ENCODE results near the gene CCDC134. TPM values are rescaled to one million over a fixed set of nuclear protein-coding genes. Genes with fewer than 3 reads are reported as not detected.

CCDC134 gene
- polyA plus RNA-seq, 1 donor from 2014 or later, result 2.2 TPM

- TF ChIP-seq POLR2AphosphoS5 (IDR thresholded peaks at IDR 0.05) (peak; percentile 85), RAD21 (conservative IDR thresholded peaks at IDR 0.05) (peak; percentile 20), EP300 (conservative IDR thresholded peaks at IDR 0.05; ENCODE audit: poor library complexity, severe bottlenecking) (peak; percentile 96), EZH2 (IDR thresholded peaks at IDR 0.05; ENCODE audit: borderline replicate concordance, insufficient read depth, low read length, poor library complexity, severe bottlenecking) (no peak), TAF1 (IDR thresholded peaks at IDR 0.05; ENCODE audit: low read depth) (peak; percentile 74), MXI1 (conservative IDR thresholded peaks at IDR 0.05; ENCODE audit: poor library complexity, severe bottlenecking) (no peak), REST (IDR thresholded peaks at IDR 0.05; ENCODE audit: borderline replicate concordance) (peak; percentile 53), SMC3 (conservative IDR thresholded peaks at IDR 0.05; ENCODE audit: poor library complexity) (peak; percentile 27)
- TF ChIP-seq, protein P1, sequence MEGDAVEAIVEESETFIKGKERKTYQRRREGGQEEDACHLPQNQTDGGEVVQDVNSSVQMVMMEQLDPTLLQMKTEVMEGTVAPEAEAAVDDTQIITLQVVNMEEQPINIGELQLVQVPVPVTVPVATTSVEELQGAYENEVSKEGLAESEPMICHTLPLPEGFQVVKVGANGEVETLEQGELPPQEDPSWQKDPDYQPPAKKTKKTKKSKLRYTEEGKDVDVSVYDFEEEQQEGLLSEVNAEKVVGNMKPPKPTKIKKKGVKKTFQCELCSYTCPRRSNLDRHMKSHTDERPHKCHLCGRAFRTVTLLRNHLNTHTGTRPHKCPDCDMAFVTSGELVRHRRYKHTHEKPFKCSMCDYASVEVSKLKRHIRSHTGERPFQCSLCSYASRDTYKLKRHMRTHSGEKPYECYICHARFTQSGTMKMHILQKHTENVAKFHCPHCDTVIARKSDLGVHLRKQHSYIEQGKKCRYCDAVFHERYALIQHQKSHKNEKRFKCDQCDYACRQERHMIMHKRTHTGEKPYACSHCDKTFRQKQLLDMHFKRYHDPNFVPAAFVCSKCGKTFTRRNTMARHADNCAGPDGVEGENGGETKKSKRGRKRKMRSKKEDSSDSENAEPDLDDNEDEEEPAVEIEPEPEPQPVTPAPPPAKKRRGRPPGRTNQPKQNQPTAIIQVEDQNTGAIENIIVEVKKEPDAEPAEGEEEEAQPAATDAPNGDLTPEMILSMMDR (IDR thresholded peaks at IDR 0.05; ENCODE audit: poor library complexity, severe bottlenecking), result no peak
Observed at GRCh38 chr22:41832553-41833368, 32.3 kb downstream of the CCDC134 start, which contains the start of gene SREBF2. TSS of gene SREBF2 (plus strand) at chr22:41833105. CDS start at chr22:41833271, 166 bp downstream.

DNA sequence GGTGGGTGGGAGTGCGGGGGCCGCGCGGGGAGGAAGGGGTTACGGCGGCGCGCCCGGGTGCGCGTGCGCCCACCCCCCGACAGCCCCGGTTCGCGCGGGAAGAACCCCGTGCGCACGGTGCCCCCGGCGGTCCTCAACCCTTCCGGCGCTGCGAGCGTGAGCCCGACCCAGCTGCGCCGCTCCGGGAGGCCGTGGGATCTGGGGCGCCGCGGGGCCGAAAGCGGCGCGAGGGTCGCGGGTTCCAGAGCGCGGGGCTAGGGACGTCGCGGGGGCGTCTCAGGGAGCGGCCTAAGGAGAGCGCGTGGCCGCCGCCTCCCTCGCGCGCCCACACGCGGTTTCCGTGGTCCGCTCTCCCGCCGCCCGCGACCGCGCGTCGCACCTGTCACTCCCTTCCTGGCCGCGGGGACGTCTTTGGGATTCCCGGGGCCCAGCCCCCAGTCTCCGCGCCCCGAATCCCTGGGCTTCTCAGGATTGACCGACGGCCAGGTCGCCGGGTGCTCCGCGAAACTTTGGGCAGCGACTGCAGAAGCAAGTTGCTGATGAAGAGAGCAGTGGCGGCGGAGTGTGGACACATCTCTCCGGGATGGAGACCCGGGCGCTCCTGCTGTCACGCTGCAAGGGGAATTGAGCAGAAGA lies 33.0 kb downstream of the CCDC134 start:
- Histone ChIP-seq H3K9me3 (ENCODE audit: low read length) (no peaks in the 10 kb centered on the region), H3K27ac (ENCODE audit: low read length) (peak overlapping the region; percentile 99), H3K9me2 (ENCODE audit: insufficient read depth, low read length) (no peaks in the 10 kb centered on the region), H3K27me3 (ENCODE audit: insufficient read depth, low read depth, low read length) (no peaks in the 10 kb centered on the region), H3F3A (ENCODE audit: insufficient read depth, low read length, poor library complexity, severe bottlenecking) (peaks cover 5% of the 10 kb centered on the region), H3K79me2 (replicated peaks; ENCODE audit: insufficient read depth, low read length) (peaks cover 51% of the 10 kb centered on the region), H3K9ac (ENCODE audit: low read length) (peak overlapping the region; percentile 98), H3K36me3 (ENCODE audit: insufficient read depth, low read length) (peaks cover 7% of the 10 kb centered on the region), H2AFZ (ENCODE audit: low read depth, low read length) (peak overlapping the region; percentile 4), H3K4me3 (ENCODE audit: low read length) (peak overlapping the region; percentile 98), H3K4me2 (ENCODE audit: low read length) (peak overlapping the region; percentile 99), H4K20me1 (ENCODE audit: insufficient read depth) (no peaks in the 10 kb centered on the region)
- TF ChIP-seq MXI1 (conservative IDR thresholded peaks at IDR 0.05; ENCODE audit: poor library complexity, severe bottlenecking), result peak; percentile 72
- TF ChIP-seq, protein P1 (IDR thresholded peaks at IDR 0.05; ENCODE audit: poor library complexity, severe bottlenecking), result no peak
- no peak for TF ChIP-seq SMC3 (conservative IDR thresholded peaks at IDR 0.05; ENCODE audit: poor library complexity)
- peak; percentile 57 for TF ChIP-seq POLR2AphosphoS5 (IDR thresholded peaks at IDR 0.05)
- TF ChIP-seq TAF1 (IDR thresholded peaks at IDR 0.05; ENCODE audit: low read depth), result no peak

More at GRCh38 chr22:41832553-41833368, 32.3 kb downstream of the CCDC134 start, which contains the start of gene SREBF2:
- Histone ChIP-seq H3F3A (ENCODE audit: insufficient read depth, low read length, poor library complexity, severe bottlenecking) (peaks cover 4% of the 10 kb centered on the region), H3K9ac (ENCODE audit: low read length) (peak within 1 kb of the TSS; percentile 98), H4K20me1 (ENCODE audit: insufficient read depth) (no peaks in the 10 kb centered on the region), H3K9me2 (ENCODE audit: insufficient read depth, low read length) (no peaks in the 10 kb centered on the region), H2AFZ (ENCODE audit: low read depth, low read length) (peak within 1 kb of the TSS; percentile 68), H3K9me3 (ENCODE audit: low read length) (no peaks in the 10 kb centered on the region), H3K27me3 (ENCODE audit: insufficient read depth, low read depth, low read length) (no peaks in the 10 kb centered on the region), H3K79me2 (replicated peaks; ENCODE audit: insufficient read depth, low read length) (peaks cover 44% of the 10 kb centered on the region), H3K4me2 (ENCODE audit: low read length) (peak within 1 kb of the TSS; percentile 99), H3K36me3 (ENCODE audit: insufficient read depth, low read length) (peaks cover 7% of the 10 kb centered on the region), H3K27ac (ENCODE audit: low read length) (peak within 1 kb of the TSS; percentile 99), H3K4me3 (ENCODE audit: low read length) (peak within 1 kb of the TSS; percentile 98)
